Gastroesophageal sphincter (tissue), 4 donors: Measurements from ENCODE around the gene ANXA5. TPM values are rescaled to one million over a fixed set of nuclear protein-coding genes. Genes with fewer than 3 reads are reported as not detected.

Experiments used
- ATAC-seq: fragments of 150-250 bp; one replicate; pipeline ENCODE4 v1.9.1; 2016; ENCODE audit warnings: mild to moderate bottlenecking, moderate library complexity
- H3K27ac ChIP-seq, 4 donors: fragments of 200-600 bp; sonication (generic) in 3 of 4; 1 replicate in 3 of 4; 2 replicates in 1 of 4; pipeline ENCODE4 v1.5.1; 2016 to 2019
- H3K27me3 ChIP-seq: fragments of 200-600 bp; sonication (generic); one replicate; pipeline ENCODE4 v1.5.1; 2019
- H3K36me3 ChIP-seq, 2 donors: fragments of 200-600 bp; sonication (generic); one replicate each; pipeline ENCODE4 v1.5.1; 2019; ENCODE audit warnings: control low read depth in 1 of 2
- H3K4me1 ChIP-seq, 3 donors: fragments of 200-600 bp; sonication (generic); 1 replicate in 2 of 3; 2 replicates in 1 of 3; pipeline ENCODE4 v1.5.1; 2016 to 2019; ENCODE audit warnings: control low read depth in 2 of 3
- H3K4me3 ChIP-seq, 2 donors: fragments of 200-600 bp; sonication (generic); one replicate each; pipeline ENCODE4 v1.5.1; 2019; ENCODE audit warnings: mild to moderate bottlenecking in 1 of 2, moderate library complexity in 1 of 2
- H3K9me3 ChIP-seq, 3 donors: fragments of 200-600 bp; sonication (generic); one replicate each; pipeline ENCODE4 v1.5.1; 2017 to 2019; ENCODE audit warnings: control low read depth in 2 of 3
- CTCF ChIP-seq, 4 experiments: fragments of 200-600 bp in 2 of 4; fragments of 450-650 bp in 2 of 4; sonication (generic) in 1 of 4; IDR thresholded peaks; one replicate each; pipeline ENCODE4 v1.5.1; 2017 to 2019; ENCODE audit warnings: antibody characterized with exemption in 4 of 4, mild to moderate bottlenecking in 2 of 4, moderate library complexity in 2 of 4
- EP300 ChIP-seq: sonication (generic); formaldehyde crosslinking; IDR thresholded peaks from one replicate; pipeline ENCODE4 v1.6.1; 2017; ENCODE audit warnings: antibody characterized with exemption, mild to moderate bottlenecking
- POLR2A ChIP-seq, 2 donors: fragments of 450-650 bp; IDR thresholded peaks; one replicate each; pipeline ENCODE4 v1.6.1; 2017; ENCODE audit warnings: antibody characterized with exemption in 2 of 2, mild to moderate bottlenecking in 2 of 2, moderate library complexity in 1 of 2
- POLR2AphosphoS5 ChIP-seq: sonication (generic); formaldehyde crosslinking; IDR thresholded peaks from one replicate; pipeline ENCODE4 v1.6.1; 2017; ENCODE audit warnings: antibody characterized with exemption
- WGBS, 2 donors: methylation state at CpG; one replicate each; pipeline ENCODE4 v1.1.5; 2018; ENCODE audit warnings: low coverage in 1 of 2; 5-methylcytosine and 5-hydroxymethylcytosine counted together
- total RNA-seq, 4 donors: library from RNA; depleted of rRNA; stranded (reverse); fragments of >200 nt; gene quantifications; one replicate each; pipeline ENCODE4 v1.1.0, GENCODE V29; 2016

ANXA5 gene
- total RNA-seq, 4 donors from 2014 or later: 235 to 412 (median 359) TPM

- Histone ChIP-seq H3K9me3 (no peaks in the 10 kb centered on the region), H3K27ac (no peak overlapping the region), H3K4me3 (no peak overlapping the region), H3K4me1 (no peaks in the 10 kb centered on the region), H3K27me3 (no peaks in the 10 kb centered on the region), H3K36me3 (peaks cover 18 to 93% of the 10 kb centered on the region in 2 donors)
- no peak for TF ChIP-seq EP300
- no peak for TF ChIP-seq POLR2AphosphoS5
- TF ChIP-seq POLR2A (IDR thresholded peaks at IDR 0.05): no peak
- TF ChIP-seq CTCF (IDR thresholded peaks at IDR 0.05): no peak
- no peak for ATAC-seq
- WGBS, 2 donors: no CpG with 5 or more reads among the region's 1 CpG
These were observed 22.6 kb downstream of the ANXA5 start for GRCh38 chr4:121674191-121674590.

GRCh38 chr4:121669163-121669550 is 27.6 kb downstream of the ANXA5 start:
- Histone ChIP-seq H3K9me3 (no peaks in the 10 kb centered on the region), H3K36me3 (peaks cover 8 to 95% of the 10 kb centered on the region in 2 donors), H3K4me1 (no peaks in the 10 kb centered on the region), H3K27me3 (no peaks in the 10 kb centered on the region), H3K4me3 (no peak overlapping the region), H3K27ac (no peak overlapping the region)
- no peak for ATAC-seq
- TF ChIP-seq EP300 (no peak), POLR2AphosphoS5 (no peak), POLR2A (IDR thresholded peaks at IDR 0.05) (no peak), CTCF (IDR thresholded peaks at IDR 0.05) (no peak)
- 51 to 67% methylated on average over 1 to 2 of the region's 2 CpGs for WGBS, 2 donors

- H3K36me3 ChIP-seq: peaks cover 8 to 98% of the 10 kb centered on the region in 2 donors
- 47 to 78% methylated on average over 3 to 4 of the region's 4 CpGs for WGBS, 2 donors
- no peak overlapping the region for H3K4me3 ChIP-seq
- no peaks in the 10 kb centered on the region for H3K9me3 ChIP-seq
- H3K27me3 ChIP-seq: no peaks in the 10 kb centered on the region
- no peaks in the 10 kb centered on the region for H3K4me1 ChIP-seq
- peak; percentile 50 for ATAC-seq
- TF ChIP-seq POLR2A (IDR thresholded peaks at IDR 0.05) (no peak), EP300 (no peak), POLR2AphosphoS5 (no peak), CTCF (IDR thresholded peaks at IDR 0.05) (no peak)
- H3K27ac ChIP-seq: peak overlapping the region in 1 of 4 donors; percentile 46
These were observed 28.2 kb downstream of the ANXA5 start for GRCh38 chr4:121668368-121669162.

GRCh38 chr4:121666091-121666679 is 30.6 kb downstream of the ANXA5 start:
- H3K4me3 ChIP-seq: no peak overlapping the region
- peaks cover 3 to 87% of the 10 kb centered on the region in 2 donors for H3K36me3 ChIP-seq
- H3K4me1 ChIP-seq: no peaks in the 10 kb centered on the region
- H3K27ac ChIP-seq: no peak overlapping the region
- peak; percentile 39 for ATAC-seq
- TF ChIP-seq POLR2AphosphoS5 (no peak), EP300 (no peak), POLR2A (IDR thresholded peaks at IDR 0.05) (no peak), CTCF (IDR thresholded peaks at IDR 0.05) (no peak)
- no peaks in the 10 kb centered on the region for H3K27me3 ChIP-seq
- no peaks in the 10 kb centered on the region for H3K9me3 ChIP-seq

- Histone ChIP-seq H3K4me1 (no peaks in the 10 kb centered on the region), H3K27ac (no peak overlapping the region), H3K4me3 (no peak overlapping the region), H3K27me3 (no peaks in the 10 kb centered on the region), H3K9me3 (no peaks in the 10 kb centered on the region), H3K36me3 (peaks cover 3 to 79% of the 10 kb centered on the region in 2 donors)
- TF ChIP-seq CTCF (IDR thresholded peaks at IDR 0.05): no peak
- no peak for TF ChIP-seq POLR2A (IDR thresholded peaks at IDR 0.05)
- no peak for TF ChIP-seq EP300
- no peak for TF ChIP-seq POLR2AphosphoS5
- WGBS, 2 donors: 55 to 60% methylated on average over 2 to 3 of the region's 3 CpGs
- no peak for ATAC-seq
These were observed 31.4 kb downstream of the ANXA5 start for GRCh38 chr4:121665371-121665770.
